CD14-positive monocyte (primary cell): ENCODE measurements around the gene CDS1. TPM values are rescaled to one million over a fixed set of nuclear protein-coding genes. Genes with fewer than 3 reads are reported as not detected.

Experiments
- DNase-seq, 3 donors: peaks; one replicate each; pipeline ENCODE4 v3.0.0-alpha.2; 2011 to 2022
- H2AFZ ChIP-seq: 2 replicates; pipeline ENCODE4 v1.6.0; 2012; ENCODE audit warnings: mild to moderate bottlenecking, low read depth, low read length, inconsistent platforms; ENCODE audit not compliant: insufficient read depth, poor library complexity, severe bottlenecking
- H3K27ac ChIP-seq, 2 donors: 1 replicate in 1 of 2; 2 replicates in 1 of 2; pipeline ENCODE4 v1.5.1; 2012 to 2013; ENCODE audit warnings: low read length in 2 of 2, control low read depth in 1 of 2, inconsistent platforms in 1 of 2, low read depth in 1 of 2, mild to moderate bottlenecking in 1 of 2
- H3K27me3 ChIP-seq, 2 donors: one replicate each; pipeline versions ENCODE4 v1.6.0 to v1.6.1; 2011 to 2013; ENCODE audit warnings: low read length in 2 of 2; ENCODE audit not compliant: control insufficient read depth in 2 of 2, insufficient read depth in 2 of 2
- H3K36me3 ChIP-seq, 2 donors: replicated peaks in 1 of 2; 1 replicate in 1 of 2; 2 replicates in 1 of 2; pipeline versions ENCODE4 v1.5.1 to v1.6.1; 2012 to 2013; ENCODE audit warnings: low read length in 2 of 2, control low read depth in 1 of 2, inconsistent platforms in 1 of 2, mild to moderate bottlenecking in 1 of 2; ENCODE audit not compliant: insufficient read depth in 2 of 2, control insufficient read depth in 1 of 2
- H3K4me1 ChIP-seq, 2 donors: 1 replicate in 1 of 2; 2 replicates in 1 of 2; pipeline versions ENCODE4 v1.5.1 to v1.6.1; 2012 to 2013; ENCODE audit warnings: low read length in 2 of 2, control low read depth in 1 of 2, inconsistent platforms in 1 of 2, mild to moderate bottlenecking in 1 of 2, moderate library complexity in 1 of 2; ENCODE audit not compliant: insufficient read depth in 2 of 2, control insufficient read depth in 1 of 2
- H3K4me2 ChIP-seq: replicated peaks from 2 replicates; pipeline ENCODE3; 2012; ENCODE audit warnings: low read length, moderate library complexity, mild to moderate bottlenecking; ENCODE audit not compliant: poor library complexity, severe bottlenecking; ENCODE audit errors: extremely low read depth
- H3K4me3 ChIP-seq, 3 experiments: fragments of 200-600 bp in 1 of 3; sonication (generic) in 1 of 3; replicated peaks in 1 of 3; 1 replicate in 2 of 3; 2 replicates in 1 of 3; pipeline ENCODE4 v1.5.1; 2011 to 2013; ENCODE audit warnings: low read length in 3 of 3, mild to moderate bottlenecking in 3 of 3, control low read depth in 2 of 3, low read depth in 2 of 3, inconsistent platforms in 1 of 3, moderate library complexity in 1 of 3
- H3K79me2 ChIP-seq: 2 replicates; pipeline ENCODE4 v1.6.0; 2012; ENCODE audit warnings: mild to moderate bottlenecking, control low read depth, inconsistent platforms, low read length, moderate library complexity; ENCODE audit not compliant: insufficient read depth
- H3K9ac ChIP-seq: 2 replicates; pipeline ENCODE4 v1.6.0; 2017; ENCODE audit warnings: low read length, mild to moderate bottlenecking; ENCODE audit not compliant: insufficient read depth, poor library complexity, severe bottlenecking
- H3K9me3 ChIP-seq, 2 donors: replicated peaks in 1 of 2; 1 replicate in 1 of 2; 2 replicates in 1 of 2; pipeline versions ENCODE4 v1.5.1 to v1.6.1; 2012 to 2013; ENCODE audit warnings: low read length in 2 of 2, control low read depth in 1 of 2; ENCODE audit not compliant: control insufficient read depth in 1 of 2, insufficient read depth in 1 of 2
- H4K20me1 ChIP-seq: 2 replicates; pipeline ENCODE4 v1.6.0; 2012; ENCODE audit warnings: mild to moderate bottlenecking, low read length, control low read depth, moderate library complexity; ENCODE audit not compliant: insufficient read depth
- H3K27ac Mint-ChIP-seq, 7 donors: one replicate each; pipeline ENCODE4 v1.8.0; 2020; ENCODE audit warnings: mild to moderate bottlenecking in 7 of 7, mixed read lengths in 7 of 7, moderate library complexity in 6 of 7, inconsistent platforms in 2 of 7
- H3K27me3 Mint-ChIP-seq, 3 donors: one replicate each; pipeline ENCODE4 v1.8.0; 2021 to 2022; ENCODE audit warnings: low read depth in 3 of 3, mild to moderate bottlenecking in 3 of 3, mixed read lengths in 3 of 3, moderate library complexity in 3 of 3, inconsistent platforms in 1 of 3
- H3K36me3 Mint-ChIP-seq, 2 donors: one replicate each; pipeline ENCODE4 v1.8.0; 2020; ENCODE audit warnings: mixed read lengths in 2 of 2, inconsistent platforms in 1 of 2, mild to moderate bottlenecking in 1 of 2
- H3K4me1 Mint-ChIP-seq: one replicate; pipeline ENCODE4 v1.8.0; 2020; ENCODE audit warnings: mild to moderate bottlenecking, mixed read lengths
- H3K4me3 Mint-ChIP-seq, 2 donors: one replicate each; pipeline ENCODE4 v1.8.0; 2020; ENCODE audit warnings: mild to moderate bottlenecking in 2 of 2, mixed read lengths in 2 of 2, moderate library complexity in 1 of 2
- H3K9me3 Mint-ChIP-seq, 7 donors: one replicate each; pipeline ENCODE4 v1.8.0; 2020 to 2022; ENCODE audit warnings: mixed read lengths in 7 of 7, mild to moderate bottlenecking in 6 of 7, moderate library complexity in 6 of 7, inconsistent platforms in 2 of 7
- CTCF ChIP-seq: fragments of 200-600 bp; IDR thresholded peaks from one replicate; pipeline ENCODE4 v1.8.0; 2022; ENCODE audit warnings: antibody characterized with exemption, mild to moderate bottlenecking
- WGBS: methylation state at CpG from one replicate; pipeline ENCODE4 v1.1.5; 2013; ENCODE audit warnings: missing lambda C conversion rate; ENCODE audit not compliant: insufficient coverage; 5-methylcytosine and 5-hydroxymethylcytosine counted together
- intact Hi-C, 2 donors: fragments of 100-400 bp; cut with micrococcal nuclease; formaldehyde crosslinking; loops; one replicate each; pipeline versions ENCODE4 v1.15.0 to v1.15.1; 2023
- polyA plus RNA-seq, 3 donors: library from polyadenylated mRNA; depleted of rRNA in 1 of 3; unstranded in 2 of 3; stranded (reverse) in 1 of 3; fragments of 300-500 nt in 2 of 3; fragments of >200 nt in 1 of 3; fragmentation: Illumina TruSeq in 2 of 3; gene quantifications; 1 replicate in 2 of 3; 2 replicates in 1 of 3; pipeline ENCODE4 v1.2.3, GENCODE V29; 2012 to 2021

Gene CDS1
- polyA plus RNA-seq, 3 donors, result 0.12 to 0.15 (median 0.13) TPM

GRCh38 chr4:84652478-84652877, 69.6 kb downstream of the CDS1 start:
- Histone ChIP-seq H3K27me3 (no peaks in the 10 kb centered on the region), H3K4me1 (peaks cover 7 to 9% of the 10 kb centered on the region in 2 donors), H3K27ac (no peak overlapping the region), H3K36me3 (no peaks in the 10 kb centered on the region), H3K4me3 (no peak overlapping the region), H3K79me2 (no peaks in the 10 kb centered on the region), H3K4me2 (no peak overlapping the region), H3K9ac (no peak overlapping the region), H3K9me3 (peaks cover 0 to 3% of the 10 kb centered on the region in 2 donors), H4K20me1 (no peaks in the 10 kb centered on the region), H2AFZ (no peak overlapping the region)
- Mint-ChIP-seq H3K27ac (no peak overlapping the region), H3K4me1 (peaks cover 10% of the 10 kb centered on the region), H3K36me3 (peaks cover 2 to 5% of the 10 kb centered on the region in 2 donors), H3K9me3 (peaks cover 8 to 18% (median 10%) of the 10 kb centered on the region in 7 donors), H3K27me3 (peaks cover 0 to 5% (median 3%) of the 10 kb centered on the region in 3 donors), H3K4me3 (no peak overlapping the region)
- intact Hi-C loops, result no loop called here
- no peak for TF ChIP-seq CTCF
- WGBS, result no CpG with 5 or more reads among the region's 4 CpGs
- no peak for DNase-seq

- H2AFZ ChIP-seq, result no peak overlapping the region
- no peaks in the 10 kb centered on the region for H3K27me3 ChIP-seq
- no peaks in the 10 kb centered on the region for H3K79me2 ChIP-seq
- peaks cover 0 to 18% of the 10 kb centered on the region in 2 donors for H3K9me3 ChIP-seq
- no peaks in the 10 kb centered on the region for H4K20me1 ChIP-seq
- no CpG with 5 or more reads among the region's 3 CpGs for WGBS
- Mint-ChIP-seq H3K27me3 (peaks cover 0 to 2% (median 0%) of the 10 kb centered on the region in 3 donors), H3K4me3 (no peak overlapping the region), H3K27ac (peak overlapping the region in 1 of 7 donors; percentile 70), H3K4me1 (no peaks in the 10 kb centered on the region), H3K36me3 (peaks cover 3 to 4% of the 10 kb centered on the region in 2 donors), H3K9me3 (peaks cover 15 to 42% (median 17%) of the 10 kb centered on the region in 7 donors)
- H3K4me3 ChIP-seq, result no peak overlapping the region
- peaks cover 0 to under 1% of the 10 kb centered on the region in 2 donors for H3K36me3 ChIP-seq
- no peak overlapping the region for H3K4me2 ChIP-seq
- TF ChIP-seq CTCF, result no peak
- no peak for DNase-seq
- no peaks in the 10 kb centered on the region for H3K4me1 ChIP-seq
- intact Hi-C loops, result no loop called here
- H3K9ac ChIP-seq, result no peak overlapping the region
- H3K27ac ChIP-seq, result no peak overlapping the region
Observed at GRCh38 chr4:84660606-84661005, 77.7 kb downstream of the CDS1 start.
